CD4-positive, alpha-beta T cell treated with Interleukin-17A for 1 hour (primary cell): ENCODE results near the gene MORN1.
"Not testable (repeated sequence)": the region's sequence is repeated elsewhere in the genome, so short reads cannot be mapped to it uniquely, and the experiment has no call there.

Experiments
- DNase-seq: peaks from one replicate; pipeline ENCODE4 v3.0.0-alpha.2; 2020

Gene MORN1

DNA sequence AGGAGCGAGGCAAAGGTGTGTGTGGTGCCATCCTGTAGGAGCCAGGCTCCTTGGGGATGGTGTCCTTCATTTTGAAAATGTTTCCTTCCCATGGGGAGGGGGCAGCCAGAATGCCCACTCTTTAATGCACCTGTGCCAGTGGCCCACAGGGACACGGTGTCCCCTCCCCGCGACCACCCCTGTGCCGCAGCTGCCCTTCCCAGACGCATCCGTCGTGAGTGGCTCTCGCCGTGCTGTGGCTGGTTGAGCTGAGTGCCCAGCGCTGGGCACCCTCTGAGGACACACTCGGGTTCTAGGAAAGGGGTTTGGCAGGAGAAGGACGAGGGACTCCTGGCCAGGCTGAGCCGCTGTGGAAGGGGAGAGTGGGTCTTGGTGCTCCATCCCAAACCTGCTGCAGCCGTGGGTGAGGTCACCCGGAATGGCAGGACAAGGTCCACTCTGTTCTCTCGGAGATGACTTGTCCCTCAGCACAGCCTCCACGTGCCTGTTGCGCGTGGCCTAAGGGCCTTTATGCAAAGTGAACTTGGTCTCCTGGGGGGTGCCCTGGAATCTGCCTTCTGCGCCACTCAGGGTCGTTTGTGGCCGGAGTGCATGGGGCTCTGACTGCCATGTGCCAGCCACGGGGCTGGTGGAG is 88.9 kb downstream of the MORN1 start:
- no peak for DNase-seq

DNA sequence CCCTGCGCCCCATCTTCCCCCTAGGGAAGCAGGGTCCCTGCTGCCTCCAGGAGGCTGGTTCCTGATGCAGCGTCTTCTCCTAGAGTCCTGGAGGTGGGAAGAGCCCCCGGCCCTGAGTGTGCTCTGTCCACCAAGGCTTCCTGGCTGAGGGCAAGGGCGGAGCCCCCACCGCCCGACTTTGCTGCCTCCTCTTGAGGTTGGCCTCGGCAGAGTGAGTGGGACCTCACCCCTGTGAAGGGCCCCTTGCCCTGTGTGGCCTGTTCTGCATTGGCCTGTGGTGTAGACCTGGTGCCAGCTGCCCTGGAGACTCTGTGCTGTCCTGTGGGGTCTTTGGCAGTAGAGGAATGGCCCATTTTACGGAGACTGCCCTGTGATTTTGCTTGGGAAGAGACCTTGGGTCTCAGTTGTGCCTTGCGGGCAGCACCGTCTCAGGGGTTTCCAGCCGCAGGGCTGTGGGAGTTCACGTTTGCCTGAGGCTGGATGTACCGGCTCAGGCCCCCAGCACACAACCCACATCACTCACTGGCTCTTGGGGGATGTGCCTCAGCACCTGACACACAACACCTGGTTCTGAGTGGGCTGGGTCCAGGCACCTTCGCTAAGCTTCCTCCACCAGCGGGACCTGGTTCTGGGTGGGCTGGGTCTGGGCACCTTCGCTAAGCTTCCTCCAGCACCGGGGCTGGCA is 89.6 kb downstream of the MORN1 start:
- no peak for DNase-seq

DNA sequence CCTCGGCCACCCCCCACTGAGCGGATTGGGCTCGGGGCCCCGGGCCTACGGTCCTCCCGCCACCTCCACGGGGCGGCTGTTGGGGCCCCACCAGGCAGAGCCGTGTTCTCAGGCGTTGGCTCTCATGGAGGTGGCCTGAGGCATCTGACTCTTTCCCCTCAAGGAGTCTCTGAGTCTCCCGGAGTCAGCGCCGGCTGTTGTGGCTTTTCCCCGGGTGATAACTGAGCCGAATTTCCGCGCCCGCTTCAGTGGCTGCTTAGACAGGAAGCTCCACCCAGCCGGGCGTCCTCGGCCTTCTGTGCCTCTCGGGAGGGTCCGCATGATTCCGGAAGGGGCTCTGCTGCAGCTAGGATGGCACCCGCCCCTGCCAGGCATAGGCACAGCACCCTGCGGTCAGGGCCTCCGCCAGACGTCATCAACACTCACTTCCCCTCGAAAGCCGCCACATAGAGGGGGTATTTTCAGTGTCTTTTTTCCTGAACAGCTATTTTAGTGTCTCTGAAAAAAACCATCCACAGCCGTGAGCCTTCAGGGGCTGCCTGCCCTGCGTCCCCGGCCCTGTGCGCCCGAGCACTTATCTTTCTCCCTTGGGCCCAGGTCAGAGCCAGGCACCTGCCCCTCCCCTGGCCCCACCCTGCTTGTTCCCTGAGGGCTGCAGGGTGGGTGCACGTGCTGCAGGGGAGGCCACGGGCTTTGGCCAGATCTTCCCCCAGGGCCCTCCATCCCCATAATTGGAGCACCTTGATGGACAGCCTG is 90.3 kb downstream of the MORN1 start:
- DNase-seq = peak; percentile 96

DNA sequence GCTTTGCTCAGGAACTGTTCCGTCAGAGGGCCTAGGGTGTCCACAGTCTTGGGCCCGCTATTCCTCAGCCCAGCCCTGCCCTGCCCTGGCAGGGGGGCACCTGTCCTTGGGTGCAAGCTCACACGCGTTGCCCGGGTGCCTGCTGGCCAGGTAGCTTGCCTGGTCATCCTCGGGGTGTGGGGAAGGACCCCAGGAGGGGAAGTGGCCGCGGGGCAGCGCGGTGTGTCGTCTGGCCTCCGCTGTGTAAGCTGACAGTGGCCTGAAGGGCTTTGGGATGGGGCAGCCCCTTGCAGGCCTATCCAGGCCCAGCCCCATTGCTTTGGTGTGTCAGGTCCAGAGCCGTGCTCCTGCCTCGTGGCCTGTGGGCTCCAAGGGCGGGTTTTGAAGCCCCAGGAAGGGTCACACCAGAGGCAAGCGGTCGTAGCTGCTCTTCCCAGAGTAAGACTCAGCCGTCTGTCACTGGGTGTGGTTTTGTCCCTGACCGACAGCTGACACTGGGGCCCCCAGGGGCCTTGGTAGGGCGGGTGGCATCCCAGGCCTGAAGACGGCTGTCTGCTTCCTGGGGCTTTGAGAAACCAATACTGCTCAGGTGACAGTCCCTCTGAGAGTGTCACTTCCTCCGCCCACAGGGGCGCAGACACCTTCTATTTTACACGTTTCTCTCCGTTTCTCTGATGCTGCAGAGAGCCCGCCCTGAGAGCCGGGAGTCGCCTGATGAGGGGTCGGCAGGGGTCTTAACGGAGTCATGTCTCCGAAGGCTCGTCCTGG is 91.2 kb downstream of the MORN1 start:
- peak; percentile 89 for DNase-seq

DNA sequence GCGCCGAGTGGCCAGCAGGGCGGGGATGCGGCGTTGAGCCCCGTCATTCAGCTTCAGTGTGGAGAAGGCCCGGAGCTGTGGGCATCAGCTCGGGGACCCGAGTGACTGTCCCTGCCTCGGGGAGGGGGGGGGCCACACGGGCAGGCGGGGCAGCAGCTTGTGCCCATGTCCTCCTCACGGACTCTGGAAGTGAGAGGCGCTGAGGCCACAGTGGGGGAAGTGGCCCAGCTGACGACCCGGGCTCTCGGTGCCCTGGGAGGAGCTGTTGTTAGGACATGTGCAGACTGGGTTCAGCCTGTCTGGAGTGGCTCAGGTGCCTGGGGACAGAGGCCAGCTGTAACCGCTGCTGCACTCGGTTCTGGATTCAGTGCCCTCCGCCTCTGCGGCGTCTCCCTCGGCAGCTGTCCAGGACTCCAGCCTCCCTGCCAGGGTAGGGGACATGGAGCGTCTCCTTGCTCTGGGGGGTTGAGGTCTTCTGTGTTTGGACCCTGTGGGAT is 92.2 kb downstream of the MORN1 start:
- no peak for DNase-seq

DNA sequence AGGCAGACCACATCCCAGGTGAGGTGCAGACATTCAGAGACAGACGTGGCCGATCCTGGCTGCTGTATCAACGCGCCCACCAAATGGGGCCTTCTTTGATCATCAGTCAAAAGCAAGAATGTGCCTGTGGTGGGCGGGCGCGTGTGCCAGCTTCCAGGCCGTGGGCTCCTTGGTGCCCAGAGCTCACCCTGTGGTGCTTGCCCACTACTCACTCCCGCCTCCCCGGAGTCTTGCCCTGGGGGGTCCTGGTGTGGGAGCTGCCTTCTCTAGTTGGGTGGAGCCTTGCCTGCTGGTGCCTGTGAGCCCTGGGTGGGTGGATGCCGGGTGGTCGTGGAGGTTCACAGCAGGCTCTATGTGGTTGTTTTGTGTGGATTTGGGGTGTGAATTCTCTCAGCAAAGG is 92.7 kb downstream of the MORN1 start:
- no peak for DNase-seq

DNA sequence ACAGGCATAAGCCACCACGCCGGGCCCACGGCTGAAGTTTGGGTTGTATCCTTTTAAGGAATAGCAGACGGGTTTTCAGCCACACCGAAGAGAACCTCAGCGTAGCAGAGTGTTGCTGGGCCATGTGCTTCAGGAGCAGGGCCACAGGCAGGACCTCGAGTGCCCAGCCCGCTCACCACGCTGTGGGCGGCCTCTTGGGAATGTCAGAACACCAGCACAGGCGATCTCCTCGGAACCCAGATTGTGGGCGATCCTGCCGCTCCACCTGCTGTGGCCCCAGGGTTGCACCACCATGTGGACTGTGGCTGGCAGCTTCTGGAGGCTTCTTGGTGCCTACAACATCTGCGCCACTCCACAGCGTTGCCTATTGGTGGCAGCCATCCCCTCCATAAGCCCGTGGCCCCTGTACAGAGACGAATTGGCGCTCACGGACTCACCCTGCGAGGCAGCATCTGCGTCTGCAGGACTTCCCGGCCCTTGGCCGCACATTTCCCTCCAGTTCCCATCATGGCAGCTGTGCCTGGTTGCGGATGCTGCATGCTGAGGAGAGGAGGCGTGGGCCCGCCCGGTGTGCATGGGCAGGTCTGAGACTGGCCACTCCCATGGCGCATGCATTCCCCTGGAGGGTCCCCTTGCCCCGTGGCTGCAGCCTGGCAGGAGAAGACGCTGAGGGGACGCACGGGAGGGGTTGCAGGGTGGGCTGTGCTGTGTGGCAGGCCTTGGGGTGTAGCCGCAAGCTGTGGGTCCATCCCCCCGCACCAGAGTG is 93.9 kb downstream of the MORN1 start:
- no peak for DNase-seq

DNA sequence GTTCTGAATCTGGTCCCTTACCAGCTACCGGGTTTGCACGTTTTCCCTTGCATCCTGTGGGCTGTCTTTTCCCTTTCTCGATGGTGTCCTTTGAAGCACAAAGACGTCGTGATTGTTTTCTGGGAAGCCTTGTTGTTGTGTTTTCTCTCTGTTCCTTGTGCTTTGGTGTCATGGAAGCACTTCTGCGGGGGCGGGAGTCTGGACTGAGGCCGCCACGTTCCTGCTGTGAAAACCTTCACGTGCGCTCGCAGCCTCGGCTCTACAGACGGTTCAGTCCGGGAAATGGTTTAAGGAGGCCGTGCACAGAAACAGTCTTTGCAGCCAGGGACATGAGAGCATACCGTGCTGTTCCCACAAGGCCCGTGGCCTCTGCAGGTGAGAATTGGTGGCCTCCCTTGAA is 94.7 kb downstream of the MORN1 start:
- DNase-seq = no peak

DNA sequence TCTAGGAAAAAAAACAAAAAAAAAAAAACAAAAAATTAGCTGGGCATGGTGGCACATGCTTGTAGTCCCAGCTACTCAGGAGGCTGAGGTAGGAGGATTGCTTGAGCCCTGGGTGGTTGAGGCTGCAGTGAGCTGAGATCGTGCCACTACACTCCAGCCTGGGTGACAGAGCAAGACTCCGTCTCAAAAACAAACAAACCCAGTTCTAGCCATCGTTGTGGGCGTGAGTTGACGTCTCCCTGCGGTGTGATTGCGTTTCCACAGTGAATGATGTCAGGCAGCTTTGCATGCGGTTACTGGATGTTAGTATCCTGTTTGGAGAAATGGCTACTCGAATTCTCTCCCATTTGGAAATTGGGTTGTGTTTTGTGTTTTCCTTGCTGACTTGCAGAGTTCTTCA is 95.1 kb downstream of the MORN1 start:
- not testable (repeated sequence) for DNase-seq

DNA sequence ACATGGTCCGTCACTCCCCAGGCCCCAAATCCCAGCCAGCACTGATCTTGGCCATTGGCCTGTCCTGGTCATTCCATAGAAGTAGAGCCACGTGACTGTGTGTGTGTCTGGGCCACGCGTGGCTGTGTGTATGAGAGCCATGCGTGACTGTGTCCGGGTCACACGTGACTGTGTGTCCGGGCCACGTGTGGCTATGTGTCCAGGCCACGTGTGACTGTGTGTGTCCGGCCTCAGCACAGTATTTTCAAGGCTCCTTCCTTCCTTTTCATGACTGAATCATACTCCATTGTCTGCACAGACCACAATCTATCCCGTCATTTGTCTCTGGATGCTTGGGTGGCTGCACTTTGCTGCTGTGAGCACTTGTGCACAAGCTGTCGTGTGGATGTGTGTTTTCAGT is 95.8 kb downstream of the MORN1 start:
- no peak for DNase-seq

DNA sequence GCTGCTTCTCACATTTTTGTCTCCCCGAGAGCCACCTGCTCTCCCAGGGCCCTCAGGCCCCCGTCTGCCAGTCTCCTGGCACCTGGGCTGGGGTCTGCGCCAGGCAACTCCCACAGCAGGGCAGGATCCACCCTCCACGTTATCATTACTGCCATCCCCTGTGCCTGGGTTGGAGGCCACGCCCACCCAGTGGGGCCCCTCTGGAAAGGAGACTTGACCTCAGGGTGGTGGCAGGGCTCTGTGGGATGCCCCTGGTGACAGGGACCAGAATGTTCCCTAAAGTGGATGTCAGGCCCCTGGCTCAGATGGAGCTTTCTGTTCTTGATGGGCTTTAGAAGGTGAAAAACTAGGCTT is 96.7 kb downstream of the MORN1 start:
- no peak for DNase-seq

DNA sequence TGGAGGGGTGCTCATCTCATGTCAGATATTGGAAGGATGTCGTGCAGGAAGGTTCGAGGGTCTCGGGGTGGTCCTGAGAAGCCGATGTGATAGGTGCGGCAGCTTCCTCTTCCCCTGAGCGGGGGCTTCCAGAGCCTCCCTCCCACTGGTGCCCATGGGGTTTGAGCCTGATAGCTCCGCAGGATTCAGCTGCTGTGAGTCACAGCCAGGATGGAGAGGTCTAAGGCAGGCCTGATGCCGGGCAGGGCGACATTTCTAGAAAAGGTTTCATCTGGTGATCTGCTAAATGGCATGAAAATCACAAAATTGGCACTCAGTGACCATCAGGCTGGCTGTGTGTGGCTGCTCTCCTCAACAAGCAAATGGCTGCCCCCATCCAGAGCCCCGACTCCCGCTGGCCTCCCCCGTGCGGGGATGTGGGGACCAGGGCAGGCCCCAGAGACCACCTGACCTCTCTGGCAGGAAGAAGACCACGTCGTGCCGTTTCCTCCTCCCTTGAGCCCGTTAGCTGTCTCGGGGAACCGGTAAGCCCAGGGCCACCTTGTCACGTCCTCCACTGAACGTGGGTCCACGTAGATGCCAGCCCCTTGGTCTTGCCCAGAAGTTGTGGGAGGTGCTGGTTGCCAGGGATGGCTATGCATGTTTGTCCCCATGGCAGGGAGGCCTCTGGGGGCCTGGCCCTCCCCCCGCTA is 97.2 kb downstream of the MORN1 start:
- no peak for DNase-seq

DNA sequence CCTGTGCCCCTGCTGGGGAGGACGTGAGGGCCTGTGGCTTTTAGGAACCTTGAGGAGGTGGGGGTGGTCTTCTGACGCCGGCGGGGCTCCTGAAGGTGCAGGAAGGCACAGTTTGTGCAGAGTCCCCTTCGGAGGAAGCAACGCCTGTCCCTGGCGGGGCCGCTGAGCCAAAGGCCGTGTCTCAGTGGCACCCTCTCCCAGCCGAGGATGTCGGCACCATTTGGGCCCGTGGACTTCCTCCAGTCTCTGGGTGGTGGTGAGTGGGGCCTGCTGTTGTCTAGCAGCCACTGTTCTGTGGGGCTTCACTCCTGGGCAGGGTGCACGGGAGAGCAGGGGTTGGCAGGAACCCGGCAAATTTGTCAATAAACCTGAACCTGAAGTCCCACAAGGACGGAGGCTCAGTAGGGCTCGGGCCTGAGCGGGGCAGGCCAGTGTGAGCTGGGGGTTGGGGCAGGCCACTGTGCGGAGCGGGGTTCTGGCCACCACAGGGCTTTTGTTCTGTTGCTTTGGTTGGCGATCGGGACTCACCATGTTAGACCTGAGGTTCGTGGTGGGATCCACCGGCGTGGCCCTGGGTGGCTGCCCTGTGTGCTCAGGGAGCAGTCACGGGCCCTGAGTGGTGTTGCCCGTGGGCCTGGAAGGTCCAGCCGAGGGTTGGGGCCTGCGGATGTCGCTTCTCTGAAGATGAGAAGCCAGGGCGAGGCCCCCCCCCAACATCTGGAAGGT is 98.5 kb downstream of the MORN1 start:
- DNase-seq = no peak

DNA sequence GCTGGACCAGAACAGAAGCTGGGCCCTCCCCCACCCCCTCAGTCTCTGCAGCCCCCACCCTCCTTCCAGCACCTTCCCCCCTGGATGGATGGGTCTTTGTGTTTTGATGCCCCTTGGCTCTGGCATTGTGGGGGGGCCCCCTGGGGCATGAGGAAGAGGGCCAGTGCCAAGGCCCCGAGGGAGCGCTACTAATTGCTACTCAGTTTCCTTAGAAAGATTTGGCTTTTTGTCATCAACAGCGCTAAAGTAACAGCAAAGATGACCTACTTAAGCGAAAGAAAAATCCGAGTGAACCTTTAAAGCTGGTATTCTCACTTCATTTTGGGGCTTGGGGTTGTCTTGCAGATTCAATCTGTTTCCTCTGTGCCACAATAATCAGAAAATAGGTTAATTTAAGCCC is 99.8 kb downstream of the MORN1 start:
- no peak for DNase-seq

DNA sequence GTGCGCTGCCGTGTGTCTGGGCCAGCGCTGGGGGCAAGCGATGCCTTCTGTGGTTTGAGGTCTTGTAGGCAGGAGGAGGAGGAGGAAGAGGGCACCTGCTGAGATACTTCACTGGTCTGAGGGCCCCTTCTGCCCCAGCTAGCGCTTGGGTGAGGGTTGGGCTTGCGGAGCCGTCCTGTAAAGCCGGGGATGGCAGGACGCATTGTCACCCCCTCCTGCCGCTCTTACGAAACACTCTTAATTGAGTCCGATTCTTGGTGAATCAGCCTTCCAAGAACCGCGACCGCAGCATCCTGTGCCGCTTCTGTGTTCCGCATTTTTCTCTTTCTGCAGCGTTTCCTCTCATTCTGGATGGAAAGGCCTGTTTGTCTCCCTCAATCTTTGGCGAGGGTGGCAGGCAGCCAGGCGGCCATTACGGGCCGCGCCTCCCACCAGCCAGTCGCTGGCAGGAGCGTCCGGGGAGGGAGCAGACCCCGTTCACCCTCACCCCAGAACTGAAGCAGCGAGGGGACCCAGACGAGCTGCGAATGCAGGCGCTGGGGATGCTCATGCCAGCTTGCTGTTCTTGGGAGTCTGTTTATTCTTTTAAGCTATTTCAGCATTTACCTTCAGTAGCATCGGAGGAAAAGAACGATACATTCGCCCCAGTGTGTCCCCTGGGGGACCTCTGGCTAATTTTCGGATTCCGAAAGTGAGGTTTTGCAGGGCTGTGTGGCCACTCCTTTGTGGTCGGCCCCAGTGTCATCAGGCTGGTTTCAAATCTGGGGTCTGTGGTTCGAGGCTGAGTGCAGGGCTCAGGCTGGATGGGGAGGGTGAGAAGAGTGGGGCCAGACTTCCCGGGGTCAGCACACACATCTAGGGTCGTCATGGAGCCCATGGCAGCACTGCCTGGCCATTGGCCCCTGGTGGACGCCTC is 100.5 kb downstream of the MORN1 start:
- peak; percentile 80 for DNase-seq

DNA sequence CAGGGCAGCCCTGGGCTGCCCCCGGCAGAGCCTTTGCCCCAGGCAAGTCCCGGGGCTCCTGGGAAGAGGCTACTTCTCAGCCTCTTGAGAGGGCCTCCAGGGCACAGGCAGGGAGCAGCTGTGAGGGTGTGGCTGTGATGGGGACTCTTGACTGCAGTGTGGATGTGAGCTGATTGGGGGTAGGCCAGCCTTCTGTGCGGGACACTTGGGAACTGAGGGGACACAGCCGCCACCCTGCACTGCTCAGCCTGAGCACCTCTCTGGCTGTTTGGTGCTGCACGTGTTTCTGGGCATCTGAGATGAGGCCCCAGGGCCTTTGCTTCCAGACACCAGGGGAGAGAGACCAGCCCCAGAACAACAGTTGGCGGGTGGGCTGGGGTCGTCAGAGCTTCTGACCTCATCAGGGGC is 101.2 kb downstream of the MORN1 start:
- no peak for DNase-seq

DNA sequence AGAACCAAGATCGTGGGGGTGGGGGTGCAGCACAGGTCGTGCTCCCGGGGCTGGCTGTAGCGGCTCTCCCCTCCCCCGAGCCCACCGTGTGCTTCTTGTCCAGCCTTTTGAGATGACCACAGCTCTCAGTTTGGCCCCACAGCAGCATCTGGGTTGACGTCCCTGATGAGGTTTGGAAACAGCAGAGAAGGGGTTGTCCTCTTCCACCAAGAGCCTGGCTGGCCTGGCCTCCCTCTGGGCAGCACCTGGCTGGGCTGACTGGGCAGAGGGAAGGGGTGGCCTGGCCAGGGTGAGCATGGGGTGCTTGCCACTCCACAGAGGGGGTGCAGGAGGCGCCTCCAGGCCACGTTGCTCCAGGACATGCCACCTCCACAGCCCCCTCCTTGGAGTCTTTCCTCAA is 101.7 kb downstream of the MORN1 start:
- no peak for DNase-seq

DNA sequence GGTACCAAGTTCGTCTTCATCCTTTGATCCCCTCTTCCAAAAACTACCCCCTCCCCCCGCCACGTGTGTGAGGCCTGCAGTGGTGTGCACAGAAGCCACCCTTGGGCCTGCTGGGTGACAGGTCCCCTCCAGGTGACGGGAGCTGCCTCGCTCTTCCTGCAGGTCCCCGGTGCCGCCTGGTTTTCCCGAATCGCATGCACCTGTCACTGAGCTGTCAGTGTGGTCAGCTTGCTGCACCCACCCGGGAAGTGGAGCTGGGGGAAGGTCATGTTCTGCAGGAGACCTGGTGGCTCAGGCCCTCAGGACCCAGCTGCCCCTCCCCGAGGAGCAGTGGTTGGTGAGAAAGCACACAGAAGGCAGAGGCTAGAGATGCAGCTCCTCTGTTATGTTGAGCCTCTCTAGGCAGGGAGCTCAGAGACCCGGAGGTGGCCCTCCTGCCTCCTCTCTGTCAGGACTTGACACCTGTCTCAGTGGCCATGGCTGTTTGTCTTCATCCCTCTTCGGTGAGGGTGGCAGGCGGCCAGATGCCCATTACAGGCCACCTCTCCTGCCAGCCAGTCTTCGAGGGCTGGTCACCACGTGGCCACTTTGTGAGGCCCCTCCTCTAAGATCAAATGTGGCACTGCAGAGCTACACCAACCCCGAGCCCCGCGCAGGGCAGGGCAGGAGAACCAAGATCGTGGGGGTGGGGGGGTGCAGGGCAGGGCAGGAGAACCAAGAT is 102.4 kb downstream of the MORN1 start:
- no peak for DNase-seq

DNA sequence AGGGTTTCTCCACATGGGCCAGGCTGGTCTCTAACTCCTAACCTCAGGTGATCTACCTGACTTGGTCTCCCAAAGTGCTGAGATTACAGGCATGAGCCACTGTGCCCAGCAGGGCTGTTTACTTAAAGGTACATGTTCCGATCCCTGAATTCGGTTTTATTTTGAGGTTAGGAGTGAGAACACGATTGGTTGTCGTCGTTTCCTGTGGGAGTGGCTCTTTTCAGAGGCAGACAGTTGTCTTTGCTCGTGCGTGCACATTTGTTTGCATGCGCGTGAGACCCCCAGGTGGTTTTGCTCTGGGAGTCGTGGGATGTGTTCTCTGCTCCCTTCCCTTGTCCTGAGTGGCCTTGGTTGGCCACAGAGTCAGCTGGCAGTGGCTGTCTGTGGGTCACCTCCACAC is 103.0 kb downstream of the MORN1 start:
- peak; percentile 45 for DNase-seq
